ENCODE data around the gene ZIC4.

Gene ZIC4

DNA sequence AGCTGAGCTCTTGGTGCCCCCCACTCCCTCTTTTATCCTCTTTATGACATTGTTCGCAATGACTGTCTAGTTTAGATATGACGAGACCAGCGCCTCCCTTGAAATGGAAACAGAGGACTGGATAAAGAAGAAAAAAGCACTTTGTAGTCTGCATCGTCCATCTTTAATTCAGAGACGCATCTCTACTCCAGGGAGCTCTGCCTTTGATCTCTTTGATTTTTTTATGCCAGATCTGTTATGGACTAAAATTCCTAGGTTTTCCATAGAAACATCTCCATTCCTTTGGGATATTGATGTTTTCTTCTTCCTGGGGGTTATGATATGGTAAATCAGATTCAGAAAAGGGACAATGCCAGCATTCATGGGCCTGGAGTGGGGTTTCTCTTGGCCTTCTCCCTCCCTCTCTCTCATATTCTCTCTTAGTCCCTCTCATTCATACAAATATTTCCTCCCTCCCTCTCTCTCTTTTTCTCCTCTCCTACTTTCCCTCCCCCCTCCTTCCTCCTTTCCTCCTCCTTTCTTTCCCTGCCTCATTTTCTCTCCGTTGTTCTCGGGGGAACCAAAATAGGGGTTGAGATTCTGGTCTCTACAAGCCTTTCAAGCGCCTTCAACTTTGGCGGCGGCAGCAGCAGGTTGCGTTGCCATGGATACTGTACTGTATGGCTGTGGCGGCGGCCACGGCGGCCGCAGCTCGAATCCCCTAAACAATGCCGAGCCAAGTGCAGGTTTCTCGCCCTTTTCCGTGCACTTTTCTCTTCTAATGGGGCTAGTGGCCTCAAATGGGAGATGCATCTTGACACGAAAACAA lies 45.5 kb downstream of the ZIC4 start:
- DNase-seq (ENCODE audit: low read depth) = no peak
- no peak overlapping the region for H3K4me3 ChIP-seq (ENCODE audit: low read length)
- TF ChIP-seq CTCF (conservative IDR thresholded peaks at IDR 0.05; ENCODE audit: low read depth, low read length) = no peak

DNA sequence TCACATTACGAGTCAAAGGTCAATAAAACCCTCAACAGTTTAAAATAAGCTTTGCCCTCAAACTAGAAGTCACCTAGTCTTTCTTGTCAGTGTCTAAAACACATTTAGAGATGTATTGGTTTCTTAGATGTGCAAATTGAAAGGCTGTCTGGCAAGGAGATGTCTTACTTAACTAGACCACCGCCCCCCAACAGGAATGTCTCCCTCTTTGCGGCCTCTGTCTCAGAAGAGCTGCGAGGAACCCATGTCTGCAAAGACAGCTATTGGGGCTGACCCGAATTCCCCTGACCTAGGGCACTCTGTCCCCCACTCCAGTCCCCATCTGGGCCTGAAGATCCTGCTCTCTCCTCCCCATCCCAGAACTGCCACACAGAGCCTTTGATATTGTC lies 46.3 kb downstream of the ZIC4 start:
- no peak overlapping the region for H3K4me3 ChIP-seq (ENCODE audit: low read length)
- TF ChIP-seq CTCF (conservative IDR thresholded peaks at IDR 0.05; ENCODE audit: low read depth, low read length) = no peak
- DNase-seq (ENCODE audit: low read depth) = no peak

- DNase-seq (ENCODE audit: low read depth) = no peak
- no peak for TF ChIP-seq CTCF (conservative IDR thresholded peaks at IDR 0.05; ENCODE audit: low read depth, low read length)
- no peak overlapping the region for H3K4me3 ChIP-seq (ENCODE audit: low read length)
Observed at GRCh38 chr3:147359177-147360050, 46.9 kb downstream of the ZIC4 start.

- no peak for DNase-seq (ENCODE audit: low read depth)
Observed at GRCh38 chr3:147358144-147358992, 48.0 kb downstream of the ZIC4 start.

GRCh38 chr3:147356909-147357900 lies 49.1 kb downstream of the ZIC4 start:
- no peak for DNase-seq (ENCODE audit: low read depth)
- no peak overlapping the region for H3K4me3 ChIP-seq (ENCODE audit: low read length)
- peak; percentile 18 for TF ChIP-seq CTCF (conservative IDR thresholded peaks at IDR 0.05; ENCODE audit: low read depth, low read length)

More at GRCh38 chr3:147358144-147358992, 48.0 kb downstream of the ZIC4 start:
- no peak overlapping the region for H3K4me3 ChIP-seq (ENCODE audit: low read length)
- no peak for TF ChIP-seq CTCF (conservative IDR thresholded peaks at IDR 0.05; ENCODE audit: low read depth, low read length)
